K562 (cell line): ENCODE measurements around the gene ROPN1L. TPM values are rescaled to one million over a fixed set of nuclear protein-coding genes. Genes with fewer than 3 reads are reported as not detected.

Source experiments
- ATAC-seq: fragments of 200-7000 bp; cut with Tn5 transposase; 3 replicates; pipeline ENCODE4 v1.9.1; 2020; ENCODE audit warnings: moderate library complexity
- BruUV-seq: library from RNA; stranded (reverse); fragments of 400-500 nt; replicated peaks from 2 replicates; lab custom pipeline; 2021; lab: Mats Ljungman, UMichigan
- CTCF ChIA-PET: fragments of 300-600 bp; formaldehyde crosslinking; extraction: SDS; loops from one replicate; lab custom pipeline; 2021; ENCODE audit warnings: low intra/inter-chr PET ratio; lab: Yijun Ruan, JAX
- POLR2A ChIA-PET: fragments of 300-600, 350-650 bp; sonication (Branson Sonifier 250); formaldehyde crosslinking; extraction: SDS; loops from one replicate; lab custom pipeline; 2021; ENCODE audit warnings: antibody characterized with exemption, inconsistent platforms; lab: Yijun Ruan, JAX
- DNase-seq, 4 experiments: peaks; one replicate each; pipeline versions ENCODE4 v3.0.0 to v3.0.0-alpha.2; 2011 to 2018; ENCODE audit warnings: low spot score in 3 of 4, mixed read lengths in 3 of 4; ENCODE audit errors: extremely low read depth in 1 of 4
- FAIRE-seq: peaks from 2 replicates; lab custom pipeline; 2011; peaks lifted over from hg19 to GRCh38; lab: Jason Lieb, UNC
- H2AFZ ChIP-seq: 2 replicates; pipeline ENCODE4 v1.6.0; 2011; ENCODE audit warnings: low read depth, low read length, control low read depth, inconsistent platforms
- H3K27ac ChIP-seq: fragments of 200-600 bp; 3 replicates; pipeline ENCODE4 v1.8.0; 2011; ENCODE audit warnings: low read depth, mild to moderate bottlenecking, control low read depth, inconsistent platforms, low read length, moderate library complexity, mixed read lengths; ENCODE audit errors: extremely low read depth
- H3K27me3 ChIP-seq, 2 experiments: fragments of 300-600 bp in 1 of 2; 2 replicates in 1 of 2; 3 replicates in 1 of 2; pipeline versions ENCODE4 v1.6.0 to v1.8.0; 2011; ENCODE audit warnings: inconsistent platforms in 2 of 2, low read length in 2 of 2, mild to moderate bottlenecking in 1 of 2, mixed read lengths in 1 of 2, moderate library complexity in 1 of 2; ENCODE audit not compliant: control insufficient read depth in 2 of 2, insufficient read depth in 2 of 2
- H3K36me3 ChIP-seq: fragments of 300-600 bp; 3 replicates; pipeline ENCODE4 v1.8.0; 2011; ENCODE audit warnings: mild to moderate bottlenecking, low read length, inconsistent platforms; ENCODE audit not compliant: control insufficient read depth, insufficient read depth
- H3K4me1 ChIP-seq, 2 experiments: fragments of 200-600 bp in 1 of 2; replicated peaks in 1 of 2; 2 replicates in 1 of 2; 3 replicates in 1 of 2; pipeline versions ENCODE4 v1.5.1 to v1.8.0; 2011; ENCODE audit warnings: inconsistent platforms in 2 of 2, low read length in 2 of 2, mild to moderate bottlenecking in 1 of 2, mixed read lengths in 1 of 2, moderate library complexity in 1 of 2; ENCODE audit not compliant: control insufficient read depth in 2 of 2, insufficient read depth in 2 of 2
- H3K4me2 ChIP-seq: 2 replicates; pipeline ENCODE4 v1.6.1; 2011; ENCODE audit warnings: low read length, control low read depth, inconsistent platforms, mixed read lengths; ENCODE audit not compliant: insufficient read depth
- H3K4me3 ChIP-seq: fragments of 200-600 bp; sonication (generic), shearing (Covaris generic); 2 replicates; pipeline ENCODE4 v1.5.1; 2016; ENCODE audit warnings: control low read depth, inconsistent platforms
- H3K79me2 ChIP-seq: fragments of 200-600 bp; 3 replicates; pipeline ENCODE4 v1.8.0; 2011; ENCODE audit warnings: low read length, inconsistent platforms; ENCODE audit not compliant: control insufficient read depth, insufficient read depth
- H3K9ac ChIP-seq, 2 experiments: 2 replicates each; pipeline versions ENCODE4 v1.6.0 to v1.6.1; 2011; ENCODE audit warnings: low read depth in 2 of 2, low read length in 2 of 2, control low read depth in 1 of 2, inconsistent platforms in 1 of 2, mild to moderate bottlenecking in 1 of 2, mixed read lengths in 1 of 2; ENCODE audit not compliant: insufficient read depth in 1 of 2
- H3K9me1 ChIP-seq: one replicate; pipeline ENCODE4 v1.6.0; 2011; ENCODE audit warnings: inconsistent platforms, mild to moderate bottlenecking, low read length, moderate library complexity; ENCODE audit not compliant: control insufficient read depth, insufficient read depth
- H3K9me3 ChIP-seq: replicated peaks from 2 replicates; pipeline ENCODE4 v1.5.1; 2011; ENCODE audit warnings: low read depth, low read length, inconsistent platforms; ENCODE audit not compliant: control insufficient read depth, insufficient read depth
- H4K20me1 ChIP-seq: replicated peaks from 2 replicates; pipeline ENCODE4 v1.6.1; 2011; ENCODE audit warnings: low read length, inconsistent platforms, mixed read lengths; ENCODE audit not compliant: control insufficient read depth, insufficient read depth
- HDAC2 ChIP-seq: fragments of 450-650 bp; IDR thresholded peaks from 2 replicates; pipeline ENCODE4 v1.6.1; 2016; ENCODE audit warnings: mild to moderate bottlenecking
- OTX1 ChIP-seq: fragments of 450-650 bp; formaldehyde crosslinking; IDR thresholded peaks from 2 replicates; pipeline ENCODE4 v1.4.0; 2022; ENCODE audit warnings: mild to moderate bottlenecking
- SRSF1 ChIP-seq: fragments of 200-400 bp; formaldehyde crosslinking; IDR thresholded peaks from 2 replicates; pipeline ENCODE4 v1.6.1; 2017; ENCODE audit warnings: mild to moderate bottlenecking, low read depth, low read length, moderate library complexity
- UBTF ChIP-seq, 2 experiments: IDR thresholded peaks; 2 replicates each; pipeline ENCODE4 v1.6.1; 2012; ENCODE audit warnings: improper control_type of control experiment in 2 of 2, low read depth in 2 of 2, low read length in 2 of 2, borderline replicate concordance in 1 of 2
- ZNF184 ChIP-seq: sonication (generic); formaldehyde crosslinking; IDR thresholded peaks from 2 replicates; pipeline ENCODE4 v1.5.0; 2020; ENCODE audit warnings: missing genetic modification reagents
- ZNF232 ChIP-seq: sonication (generic); formaldehyde crosslinking; IDR thresholded peaks from 2 replicates; pipeline ENCODE4 v1.8.0; 2022; ENCODE audit warnings: mild to moderate bottlenecking, missing genetic modification reagents
- ZSCAN32 ChIP-seq: fragments of 450-650 bp; formaldehyde crosslinking; IDR thresholded peaks from 2 replicates; pipeline ENCODE4 v1.4.0; 2020; ENCODE audit warnings: mild to moderate bottlenecking, moderate library complexity
- WGBS: fragments of 100-300 bp; shearing (Covaris generic); methylation state at CpG from one replicate; pipeline ENCODE4 v1.1.6; 2016; ENCODE audit warnings: low coverage, mixed read lengths; ENCODE audit not compliant: insufficient coverage; ENCODE audit errors: missing lambda C conversion rate; 5-methylcytosine and 5-hydroxymethylcytosine counted together
- in situ Hi-C: fragments of 300-500 bp; cut with MboI; formaldehyde crosslinking; loops from 4 replicates; pipeline ENCODE4 v1.15.0; 2018; ENCODE audit warnings: inconsistent platforms, mixed read lengths
- intact Hi-C: fragments of 100-400 bp; cut with micrococcal nuclease; formaldehyde crosslinking; loops from 2 replicates; pipeline ENCODE4 v1.14.2; 2022
- polyA plus RNA-seq, 8 experiments: library from polyadenylated mRNA; depleted of rRNA in 4 of 8; stranded (reverse) in 5 of 8; unstranded in 3 of 8; fragments of >200 nt; fragmentation: Nextera tagmentation in 2 of 8; fragmentation: Illumina TruSeq in 1 of 8; extraction: Ambion mirVana in 2 of 8; extraction: Trizol in 1 of 8; gene quantifications; 2 replicates each; pipeline versions ENCODE4 v1.2.1 to v1.2.3, GENCODE V29; 2011 to 2014; ENCODE audit warnings: inconsistent platforms in 1 of 8, missing spikeins in 1 of 8
- total RNA-seq, 7 experiments: library from RNA; depleted of rRNA in 6 of 7; stranded (reverse); fragments of >200 nt in 6 of 7; fragmentation: Illumina TruSeq in 2 of 7; extraction: Trizol in 2 of 7; gene quantifications; 2 replicates each; pipeline versions ENCODE4 v1.2.1 to v1.2.3, GENCODE V29; 2011 to 2021; ENCODE audit warnings: low replicate concordance in 1 of 7

The ROPN1L gene
- total and polyA plus RNA-seq, 9 of the 15 experiments (the other 6 are each of a cell fraction or from before 2014, with no cell fraction given), result 0.04 to 0.85 (median 0.24) TPM; not detected in 3

GRCh38 chr5:10499776-10500175, 58.1 kb downstream of the ROPN1L start:
- FAIRE-seq (no peak), DNase-seq (no peak), ATAC-seq (no peak)
- Histone ChIP-seq H3K9me3 (peaks cover 3% of the 10 kb centered on the region), H4K20me1 (no peaks in the 10 kb centered on the region), H3K36me3 (no peaks in the 10 kb centered on the region), H3K9ac (no peak overlapping the region), H3K4me2 (no peak overlapping the region), H3K27me3 (no peaks in the 10 kb centered on the region), H2AFZ (no peak overlapping the region), H3K4me3 (no peak overlapping the region), H3K9me1 (no peaks in the 10 kb centered on the region), H3K4me1 (peaks cover 21 to 38% of the 10 kb centered on the region in 2 experiments), H3K27ac (no peak overlapping the region), H3K79me2 (no peaks in the 10 kb centered on the region)
- BruUV-seq, result no TSS peak
- WGBS, result 53% methylated on average over 2 of the region's 2 CpGs
- no peak for TF ChIP-seq ZSCAN32 (CRISPR knock-in tag)
- TF ChIP-seq ZNF232 (CRISPR knock-in tag), result no peak
- no peak for TF ChIP-seq UBTF (IDR thresholded peaks at IDR 0.05; ENCODE audit: borderline replicate concordance in 1 of 2, low read depth in 2 of 2, low read length in 2 of 2)
- TF ChIP-seq SRSF1, result no peak
- TF ChIP-seq OTX1 (CRISPR knock-in tag), result no peak
- no peak for TF ChIP-seq ZNF184 (CRISPR knock-in tag)
- no peak for TF ChIP-seq HDAC2
- CTCF ChIA-PET, result no interaction called here
- intact Hi-C loops (loop anchor here (5.0 to 10.0 kb wide), 3 partner anchors 108 to 265 kb away; partner anchors contain the start of genes DAP and MARCHF6), in situ Hi-C loops (no loop called here)
- POLR2A ChIA-PET, result interaction anchor here (0.6 to 2.5 kb wide), 3 partner anchors 9 to 113 kb away, joined by 3 to 16 read pairs (median 3); no protein-coding TSS in a partner anchor
